Esophagus (tissue), 2 donors: Measurements from ENCODE around the gene LYZL6. TPM values are rescaled to one million over a fixed set of nuclear protein-coding genes. Genes with fewer than 3 reads are reported as not detected.
"Not testable (repeated sequence)": the region's sequence is repeated elsewhere in the genome, so short reads cannot be mapped to it uniquely, and the experiment has no call there.

Experiments used
- H3K27ac ChIP-seq, 2 donors: one replicate each; pipeline ENCODE4 v1.5.1; 2013; ENCODE audit warnings: low read depth in 2 of 2, mild to moderate bottlenecking in 2 of 2, inconsistent platforms in 1 of 2, low read length in 1 of 2, moderate library complexity in 1 of 2
- H3K27me3 ChIP-seq, 2 donors: one replicate each; pipeline ENCODE4 v1.6.1; 2013; ENCODE audit warnings: low read length in 2 of 2, control low read depth in 1 of 2, mild to moderate bottlenecking in 1 of 2; ENCODE audit not compliant: insufficient read depth in 2 of 2, control insufficient read depth in 1 of 2
- H3K36me3 ChIP-seq, 2 donors: one replicate each; pipeline ENCODE4 v1.6.1; 2013; ENCODE audit warnings: low read length in 1 of 2; ENCODE audit not compliant: control insufficient read depth in 2 of 2, insufficient read depth in 2 of 2
- H3K4me1 ChIP-seq, 2 donors: one replicate each; pipeline ENCODE4 v1.6.1; 2013; ENCODE audit warnings: low read length in 1 of 2; ENCODE audit not compliant: control insufficient read depth in 2 of 2, insufficient read depth in 2 of 2
- H3K4me3 ChIP-seq, 2 donors: one replicate each; pipeline ENCODE4 v1.5.1; 2013; ENCODE audit warnings: low read length in 2 of 2, mild to moderate bottlenecking in 2 of 2, low read depth in 1 of 2, moderate library complexity in 1 of 2
- H3K9me3 ChIP-seq, 2 donors: one replicate each; pipeline ENCODE4 v1.6.1; 2013; ENCODE audit warnings: mild to moderate bottlenecking in 2 of 2, low read depth in 1 of 2, low read length in 1 of 2, moderate library complexity in 1 of 2; ENCODE audit not compliant: control insufficient read depth in 2 of 2, insufficient read depth in 1 of 2
- WGBS, 2 donors: extraction: QIAGEN DNeasy Blood & Tissue Kit; methylation state at CpG; one replicate each; pipeline ENCODE4 v1.1.7; 2013; 5-methylcytosine and 5-hydroxymethylcytosine counted together
- polyA plus RNA-seq, 2 donors: library from polyadenylated mRNA; stranded (reverse); fragments of 200-250 nt; gene quantifications; one replicate each; pipeline ENCODE4 v1.2.3, GENCODE V29; 2013
- donor health status: healthy with polysubstance abuse.
- donor health status: Bipolar disorder and iron deficiency.

The LYZL6 gene
- polyA plus RNA-seq, 2 donors, result not detected

- Histone ChIP-seq H3K9me3 (no peaks in the 10 kb centered on the region), H3K36me3 (no peaks in the 10 kb centered on the region), H3K27me3 (no peaks in the 10 kb centered on the region), H3K4me3 (no peak overlapping the region), H3K27ac (no peak overlapping the region), H3K4me1 (peaks cover 0 to 8% of the 10 kb centered on the region in 2 donors)
- 46 to 59% methylated on average over 5 of the region's 5 CpGs for WGBS, 2 donors
Observed at GRCh38 chr17:35900280-35900679, 43.2 kb downstream of the LYZL6 start.

DNA sequence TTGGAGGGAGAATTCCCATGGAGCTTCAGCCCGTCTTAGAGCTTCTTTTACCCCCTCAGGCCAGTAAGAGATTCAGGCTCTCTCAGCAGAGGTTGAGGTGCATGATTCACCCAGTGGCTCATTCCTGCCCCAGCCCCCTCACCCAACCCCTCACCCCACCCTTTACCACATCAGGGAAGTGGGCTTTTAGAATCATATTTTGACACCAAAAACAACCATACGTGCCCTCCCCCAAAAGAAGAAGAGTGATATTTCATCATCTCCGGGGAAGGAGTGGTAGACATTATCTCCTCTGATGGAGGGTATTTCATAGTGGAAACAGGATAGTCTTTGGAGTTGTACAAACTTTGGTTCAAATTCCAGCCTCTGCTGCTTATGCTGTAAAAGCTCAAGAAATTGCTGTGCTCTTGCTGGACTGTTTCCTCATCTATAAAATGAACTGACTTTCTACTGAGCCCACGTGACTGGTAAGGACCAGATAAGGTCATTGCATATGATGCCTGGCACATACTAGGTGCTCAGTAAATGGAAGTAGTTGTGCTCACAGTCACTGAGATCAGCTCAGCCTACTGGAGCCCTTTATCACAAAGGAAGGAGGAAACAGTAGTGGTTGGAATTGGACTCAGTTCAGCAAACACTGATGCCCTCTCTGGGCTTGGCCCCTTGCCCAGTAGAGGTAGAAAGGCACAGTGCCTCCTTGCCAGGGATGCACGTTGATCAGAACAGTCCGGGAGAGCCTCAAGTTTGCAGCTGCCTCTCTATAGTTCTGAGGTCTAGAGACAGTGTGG lies 45.0 kb downstream of the LYZL6 start:
- Histone ChIP-seq H3K27me3 (no peaks in the 10 kb centered on the region), H3K4me3 (no peak overlapping the region), H3K9me3 (no peaks in the 10 kb centered on the region), H3K4me1 (peaks cover 0 to 8% of the 10 kb centered on the region in 2 donors), H3K27ac (no peak overlapping the region), H3K36me3 (no peaks in the 10 kb centered on the region)
- WGBS, 2 donors, result 45 to 53% methylated on average over 6 of the region's 6 CpGs

DNA sequence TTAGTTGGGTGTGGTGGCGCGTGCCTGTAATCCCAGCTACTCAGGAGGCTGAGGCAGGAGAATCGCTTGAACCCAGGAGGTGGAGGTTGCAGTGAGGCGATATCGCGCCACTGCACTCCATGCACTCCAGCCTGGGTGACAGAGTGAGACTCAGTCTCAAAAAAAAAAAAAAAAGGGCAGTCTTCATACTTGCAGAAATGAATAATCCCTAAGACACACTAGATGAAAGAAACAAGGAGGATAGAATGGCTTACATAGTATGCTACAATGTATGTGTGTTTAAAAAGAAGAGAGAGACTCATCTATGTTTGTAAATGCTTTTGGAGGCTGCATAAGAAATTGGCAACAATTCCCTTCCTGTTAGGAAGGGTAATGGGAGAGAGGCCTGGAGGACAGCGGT lies 45.7 kb downstream of the LYZL6 start:
- not testable (repeated sequence) for H3K9me3 ChIP-seq, H3K27me3 ChIP-seq, H3K4me3 ChIP-seq, H3K27ac ChIP-seq, H3K36me3 ChIP-seq, H3K4me1 ChIP-seq
- 94 to 98% methylated on average over 7 of the region's 7 CpGs for WGBS, 2 donors

- WGBS, 2 donors, result 76 to 80% methylated on average over 14 of the region's 14 CpGs
- no peak overlapping the region for H3K4me3 ChIP-seq
- H3K27ac ChIP-seq, result no peak overlapping the region
- no peaks in the 10 kb centered on the region for H3K27me3 ChIP-seq
- H3K36me3 ChIP-seq, result no peaks in the 10 kb centered on the region
- peaks cover 0 to 8% of the 10 kb centered on the region in 2 donors for H3K4me1 ChIP-seq
- no peaks in the 10 kb centered on the region for H3K9me3 ChIP-seq
Observed at GRCh38 chr17:35895636-35896587, 47.6 kb downstream of the LYZL6 start.

- WGBS, 2 donors, result 93% methylated on average over 7 of the region's 7 CpGs
- peaks cover 0 to 2% of the 10 kb centered on the region in 2 donors for H3K4me1 ChIP-seq
- no peak overlapping the region for H3K27ac ChIP-seq
Observed at GRCh38 chr17:35894206-35894605, 49.3 kb downstream of the LYZL6 start.

GRCh38 chr17:35893751-35894150 lies 49.8 kb downstream of the LYZL6 start:
- Histone ChIP-seq H3K4me1 (peaks cover 0 to 2% of the 10 kb centered on the region in 2 donors), H3K27me3 (no peaks in the 10 kb centered on the region), H3K9me3 (no peaks in the 10 kb centered on the region), H3K4me3 (no peak overlapping the region), H3K27ac (no peak overlapping the region), H3K36me3 (no peaks in the 10 kb centered on the region)
- WGBS, 2 donors, result 94 to 95% methylated on average over 4 of the region's 4 CpGs

More at GRCh38 chr17:35894206-35894605, 49.3 kb downstream of the LYZL6 start:
- H3K9me3 ChIP-seq, result no peaks in the 10 kb centered on the region
- H3K4me3 ChIP-seq, result no peak overlapping the region
- no peaks in the 10 kb centered on the region for H3K27me3 ChIP-seq
- H3K36me3 ChIP-seq, result no peaks in the 10 kb centered on the region

GRCh38 chr17:35892091-35893035 lies 51.1 kb downstream of the LYZL6 start:
- Histone ChIP-seq H3K4me1 (peaks cover 0 to 2% of the 10 kb centered on the region in 2 donors), H3K27ac (no peak overlapping the region), H3K27me3 (no peaks in the 10 kb centered on the region), H3K4me3 (no peak overlapping the region), H3K9me3 (no peaks in the 10 kb centered on the region), H3K36me3 (no peaks in the 10 kb centered on the region)
- 29 to 40% methylated on average over 6 of the region's 6 CpGs for WGBS, 2 donors

DNA sequence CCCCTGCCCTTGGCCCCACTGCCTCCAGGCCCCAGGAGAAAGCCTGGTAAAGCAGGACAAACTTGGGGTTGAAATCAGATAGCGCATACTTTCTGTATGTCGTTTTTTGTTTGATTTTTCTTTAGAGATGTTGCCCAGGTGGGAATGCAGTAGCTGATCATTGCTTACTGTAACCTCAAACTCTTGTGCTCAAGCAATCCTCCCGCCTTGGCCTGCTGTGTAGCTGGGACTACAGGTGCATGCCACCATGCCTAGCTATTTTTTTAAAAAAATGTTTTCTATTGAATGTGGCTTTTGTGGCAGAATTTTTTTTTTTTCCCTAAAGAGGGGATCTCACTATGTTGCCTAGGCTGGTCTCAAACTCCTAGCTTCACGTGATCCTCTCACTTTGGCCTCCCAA lies 52.2 kb downstream of the LYZL6 start:
- Histone ChIP-seq H3K27ac (no peak overlapping the region), H3K36me3 (no peaks in the 10 kb centered on the region), H3K27me3 (no peaks in the 10 kb centered on the region), H3K4me3 (no peak overlapping the region), H3K9me3 (no peaks in the 10 kb centered on the region), H3K4me1 (peaks cover 0 to 2% of the 10 kb centered on the region in 2 donors)
- WGBS, 2 donors, result 79 to 85% methylated on average over 4 of the region's 4 CpGs

DNA sequence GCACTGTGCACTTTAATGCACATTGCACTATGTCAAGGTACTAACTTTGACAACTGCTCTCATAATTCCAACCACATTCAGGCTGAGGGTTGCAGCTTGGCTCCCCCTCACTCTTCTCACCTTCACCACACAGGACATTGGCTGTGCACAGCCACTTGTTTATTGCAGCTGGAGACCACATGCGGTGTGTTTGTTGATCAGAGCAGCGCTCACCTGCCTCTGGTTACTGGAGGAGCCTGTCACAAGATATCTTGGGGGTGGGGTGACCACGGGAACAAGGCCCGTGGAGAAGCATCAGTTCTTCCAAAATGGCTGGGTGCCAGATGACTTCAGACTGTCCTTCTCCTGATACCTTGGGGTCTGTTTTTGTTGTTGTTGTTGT lies 52.7 kb downstream of the LYZL6 start:
- 47 to 58% methylated on average over 4 of the region's 4 CpGs for WGBS, 2 donors
- Histone ChIP-seq H3K27ac (no peak overlapping the region), H3K4me1 (no peaks in the 10 kb centered on the region)

More for the DNA sequence above, 52.7 kb downstream of the LYZL6 start:
- no peaks in the 10 kb centered on the region for H3K36me3 ChIP-seq
- H3K27me3 ChIP-seq, result no peaks in the 10 kb centered on the region
- H3K9me3 ChIP-seq, result no peaks in the 10 kb centered on the region
- no peak overlapping the region for H3K4me3 ChIP-seq
